T-helper 1 cell treated with Interleukin-12 subunit alpha and Interleukin-12 subunit beta and Interleukin-4 antibody, amounts not matched to agents 30 ng/mL and 1 ng/mL, for 36 hours (primary cell): ENCODE measurements around the gene RBM34. TPM values are rescaled to one million over a fixed set of nuclear protein-coding genes. Genes with fewer than 3 reads are reported as not detected.
"Not testable (repeated sequence)": the region's sequence is repeated elsewhere in the genome, so short reads cannot be mapped to it uniquely, and the experiment has no call there.

Experiments used
- intact Hi-C: fragments of 100-400 bp; cut with micrococcal nuclease; formaldehyde crosslinking; loops from one replicate; pipeline ENCODE4 v1.15.1; 2024
- total RNA-seq: library from RNA; stranded (reverse); gene quantifications from 2 replicates; pipeline ENCODE4 v1.2.3, GENCODE V29; 2022

Gene RBM34
- total RNA-seq, 1 donor from 2014 or later: 108 TPM

GRCh38 chr1:235122348-235122747 is 38.7 kb downstream of the RBM34 start:
- intact Hi-C loops: no loop called here

DNA sequence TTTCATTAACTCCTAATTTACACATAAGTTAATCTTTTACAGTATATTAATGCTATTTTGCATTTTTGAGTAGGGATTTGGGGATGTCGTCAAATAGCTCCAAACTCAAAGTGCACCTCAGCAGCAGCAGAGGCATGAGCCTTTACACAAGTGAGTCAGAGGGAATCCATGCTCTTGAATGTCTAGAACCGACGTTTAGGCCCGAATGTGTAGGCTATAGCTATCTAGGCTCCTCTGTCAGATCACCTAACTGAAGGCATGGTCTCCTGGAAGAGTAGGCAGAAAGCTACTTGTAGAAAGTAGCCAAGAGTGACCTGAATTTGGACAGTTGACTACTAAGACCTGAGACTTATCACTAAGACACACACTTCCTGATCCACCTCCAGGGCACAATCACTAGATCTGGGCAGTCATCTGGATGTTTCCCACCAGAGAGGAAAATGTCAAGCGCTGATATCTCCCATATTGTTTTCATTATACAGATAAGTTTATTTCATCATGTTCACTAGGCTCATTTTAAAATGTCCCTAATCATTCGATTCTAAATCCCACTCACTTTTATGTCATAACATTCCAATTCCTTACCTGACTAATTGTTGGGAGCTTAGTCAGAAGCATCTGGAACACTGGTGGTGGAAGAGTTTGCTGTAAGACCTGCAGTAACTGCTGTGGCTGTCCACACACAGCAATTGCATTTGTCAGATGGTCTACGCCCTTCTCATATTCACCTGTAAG is 47.7 kb downstream of the RBM34 start:
- intact Hi-C loops: no loop called here

DNA sequence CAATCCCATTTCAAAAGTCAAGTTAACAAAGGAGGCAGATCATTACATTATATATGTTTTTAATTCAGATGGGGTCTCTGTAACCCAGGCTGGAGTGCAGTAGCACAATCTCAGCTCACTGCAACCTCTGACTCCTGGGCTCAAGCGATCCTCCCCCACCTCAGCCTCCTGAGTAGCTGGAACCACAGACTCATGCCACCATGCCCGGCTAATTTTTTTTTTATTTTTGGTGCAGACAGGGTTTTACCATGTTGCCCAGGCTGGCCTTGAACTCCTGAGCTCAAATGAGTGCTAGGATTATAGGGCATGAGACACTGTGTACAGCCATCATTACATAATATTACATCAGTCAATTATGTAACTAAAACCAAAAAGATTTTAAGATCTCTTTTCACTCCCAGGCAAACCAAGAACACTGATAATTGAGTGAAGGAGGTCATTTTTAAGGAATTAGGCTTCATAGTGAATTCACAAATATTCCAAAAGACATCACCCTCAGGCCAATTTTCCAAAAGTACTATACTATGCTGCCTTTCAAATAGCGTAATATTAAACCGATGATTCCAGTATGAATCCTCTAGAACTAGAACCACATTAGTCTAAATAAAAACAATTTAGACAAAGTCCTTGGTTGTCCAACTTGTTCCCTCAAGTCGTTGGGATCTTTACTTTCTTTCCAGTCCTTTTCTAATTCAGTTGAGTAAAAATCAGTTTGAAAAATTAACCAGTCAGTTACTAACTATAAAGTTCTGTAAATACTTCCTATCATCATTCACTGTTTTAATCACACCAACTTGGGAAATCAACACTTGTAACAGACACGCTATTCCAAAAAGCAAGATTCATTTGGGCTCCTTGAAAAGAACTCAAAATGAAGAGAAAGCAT is 48.5 kb downstream of the RBM34 start:
- intact Hi-C loops: no loop called here

- intact Hi-C loops: no loop called here
These were observed 49.9 kb downstream of the RBM34 start for GRCh38 chr1:235111107-235111506.

- intact Hi-C loops: no loop called here
These were observed 52.2 kb downstream of the RBM34 start for GRCh38 chr1:235108876-235109275.

DNA sequence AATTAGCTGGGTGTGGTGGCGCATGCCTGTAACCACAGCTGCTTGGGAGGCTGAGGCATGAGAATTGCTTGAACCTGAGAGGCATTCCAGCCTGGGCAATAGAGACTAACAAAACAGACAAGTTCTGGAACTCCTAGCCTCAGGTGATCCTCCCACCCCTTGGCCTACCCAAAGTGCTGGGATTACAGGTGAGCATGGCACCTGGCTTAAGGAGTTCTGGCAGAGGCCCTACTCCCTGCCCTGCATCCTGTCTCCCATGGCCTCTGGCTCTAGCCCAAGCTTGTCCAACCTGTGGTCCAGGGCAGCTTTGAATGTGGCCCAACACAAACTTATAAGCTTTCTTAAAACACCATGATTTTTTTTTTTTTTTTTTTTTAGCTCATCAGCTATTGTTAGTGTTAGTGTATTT is 52.9 kb downstream of the RBM34 start:
- intact Hi-C loops: no loop called here

GRCh38 chr1:235107368-235108184 is 53.5 kb downstream of the RBM34 start:
- intact Hi-C loops: no loop called here

DNA sequence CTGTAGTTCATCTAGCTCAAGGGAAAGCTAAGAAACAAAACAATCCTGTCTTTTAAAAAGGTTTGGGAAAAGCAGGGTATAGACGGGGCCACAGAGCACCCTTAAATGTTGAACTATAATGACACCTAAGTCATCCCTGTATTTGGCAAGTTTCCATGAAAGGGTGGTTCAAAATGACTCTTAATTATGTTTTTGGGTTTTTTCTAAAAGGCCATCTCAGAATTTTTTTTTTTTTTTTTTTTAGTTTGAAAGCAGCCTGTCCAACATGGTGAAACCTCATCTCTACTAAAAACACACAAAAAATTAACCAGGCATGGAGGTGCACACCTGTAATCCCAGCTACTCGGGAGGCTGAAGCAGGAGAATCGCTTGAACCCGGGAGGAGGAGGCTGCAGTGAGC is 54.6 kb downstream of the RBM34 start:
- intact Hi-C loops: no loop called here

GRCh38 chr1:235105051-235106043 is 55.7 kb downstream of the RBM34 start:
- intact Hi-C loops: loop anchor here (1.0 kb wide), 1 partner anchor 23 kb away; the partner anchor contains the start of gene TOMM20

- intact Hi-C loops: loop anchor here (5.0 kb wide), 1 partner anchor 224 kb away; the partner anchor contains the start of genes ARID4B and GGPS1
These were observed 58.0 kb downstream of the RBM34 start for GRCh38 chr1:235102993-235103411.

DNA sequence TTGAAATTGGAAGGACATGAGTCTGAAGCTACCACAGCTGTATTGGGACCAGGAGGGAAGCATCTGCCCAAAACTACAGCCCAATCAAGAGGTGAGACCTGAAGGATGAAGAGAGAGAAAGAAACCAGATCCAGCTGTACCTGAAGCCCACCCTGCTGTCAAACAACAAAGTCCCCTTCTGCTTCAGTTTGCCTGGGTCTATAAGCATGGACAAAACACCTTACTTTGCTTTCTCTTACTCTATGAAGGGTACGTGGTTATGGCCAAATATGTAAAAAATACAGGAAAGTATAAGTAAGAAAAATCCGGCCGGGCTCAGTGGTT is 58.8 kb downstream of the RBM34 start:
- intact Hi-C loops: loop anchor here (5.0 kb wide), 1 partner anchor 225 kb away; the partner anchor contains the start of genes ARID4B and GGPS1

DNA sequence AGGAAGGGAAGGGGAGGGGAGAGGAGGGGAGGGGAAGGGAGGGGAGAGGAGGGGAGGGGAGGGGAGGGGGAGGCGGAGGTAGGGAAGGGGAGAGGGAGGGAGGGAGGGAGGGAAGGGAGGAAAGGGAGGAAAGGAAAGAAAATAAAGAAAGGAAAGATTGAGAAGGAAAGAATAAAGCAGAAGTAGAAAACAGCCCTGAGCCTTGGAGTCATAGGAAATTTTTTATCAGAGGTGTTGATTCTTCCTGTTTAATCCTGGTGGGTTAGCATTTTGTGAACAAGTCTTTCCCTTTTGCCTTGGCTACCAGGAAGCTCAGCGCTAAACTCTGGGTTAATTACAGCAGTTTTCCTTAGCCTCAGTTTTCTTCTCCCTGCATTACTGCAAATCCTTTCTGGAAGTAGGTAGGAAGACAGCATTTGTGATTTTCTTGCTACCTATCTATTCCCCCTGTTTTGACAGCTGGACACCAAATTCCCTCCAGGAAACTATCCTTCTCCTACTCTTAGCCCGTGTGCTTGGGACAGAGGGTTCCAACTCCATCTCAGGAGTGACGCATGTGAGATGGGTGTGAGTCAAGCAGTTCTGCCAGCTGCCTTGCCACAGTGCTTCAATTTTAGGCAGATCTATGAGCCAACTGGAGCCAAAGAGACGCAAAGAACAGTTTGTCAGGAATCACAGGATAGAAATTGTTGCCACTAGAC is 59.3 kb downstream of the RBM34 start:
- intact Hi-C loops: loop anchor here (5.0 kb wide), 1 partner anchor 226 kb away; the partner anchor contains the start of genes ARID4B and GGPS1

- intact Hi-C loops: loop anchor here (5.0 kb wide), 1 partner anchor 227 kb away; the partner anchor contains the start of genes ARID4B and GGPS1
These were observed 60.8 kb downstream of the RBM34 start for GRCh38 chr1:235100194-235100772.

DNA sequence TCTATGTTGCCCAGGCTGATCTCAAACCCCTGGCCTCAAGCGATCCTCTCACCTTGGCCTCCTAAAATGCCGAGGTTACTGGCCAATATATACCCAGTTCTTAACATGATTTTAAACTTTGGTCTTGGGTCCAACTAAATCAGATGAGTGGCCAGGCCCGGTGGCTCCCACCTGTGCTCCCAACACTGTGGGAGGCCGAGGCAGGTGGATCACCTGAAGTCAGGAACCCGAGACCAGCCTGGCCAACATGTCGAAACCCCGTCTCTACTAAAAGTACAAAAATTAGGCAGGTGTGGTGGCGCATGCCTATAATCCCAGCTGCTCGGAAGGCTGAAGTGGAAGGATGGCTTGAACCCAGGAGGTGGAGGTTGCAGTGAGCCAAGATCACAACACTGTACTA is 62.1 kb downstream of the RBM34 start:
- intact Hi-C loops: no loop called here

GRCh38 chr1:235098547-235098946 is 62.5 kb downstream of the RBM34 start:
- intact Hi-C loops: no loop called here

- intact Hi-C loops: not testable (repeated sequence)
These were observed 63.5 kb downstream of the RBM34 start for GRCh38 chr1:235097501-235097900.

DNA sequence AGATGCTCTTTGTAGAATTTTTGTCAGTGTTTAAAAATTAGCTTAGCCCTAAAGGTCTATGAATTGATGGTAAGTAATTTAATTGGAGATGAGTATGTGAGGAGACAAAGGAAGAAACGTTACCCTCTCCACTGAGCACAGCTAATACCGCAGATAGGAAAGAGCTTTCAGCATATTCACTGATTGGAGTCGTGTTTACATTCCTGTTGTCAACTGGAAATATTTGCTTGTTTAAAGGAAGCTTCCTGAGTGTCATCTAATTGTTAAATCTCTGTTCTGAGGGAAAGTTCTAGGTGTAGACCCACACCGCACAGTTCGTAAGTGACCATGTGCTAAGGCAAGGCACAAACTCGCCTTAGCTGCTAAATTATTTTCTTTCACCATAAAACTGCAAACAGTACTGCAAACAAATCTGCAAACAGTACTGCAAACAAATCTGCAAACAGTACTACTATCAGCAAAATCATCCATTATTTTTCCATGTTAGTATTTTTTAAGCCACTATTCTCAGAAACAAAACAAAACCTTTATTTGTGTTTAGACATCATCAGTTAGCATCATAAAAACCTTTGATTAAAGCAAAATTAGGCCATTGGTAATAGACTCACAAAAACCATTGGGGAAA is 65.0 kb downstream of the RBM34 start:
- intact Hi-C loops: no loop called here
